Urothelium cell line (cell line): ENCODE data around the gene CPNE2.
A peak's percentile ranks its signal among the peaks of the same experiment; 100 is the strongest.
"Not testable (repeated sequence)": the region's sequence is repeated elsewhere in the genome, so short reads cannot be mapped to it uniquely, and the experiment has no call there.

Experiments
- DNase-seq: peaks from one replicate; pipeline ENCODE4 v3.0.0; 2011; ENCODE audit warnings: low spot score, mixed read lengths
- FAIRE-seq: peaks from 2 replicates; lab custom pipeline; 2011; peaks lifted over from hg19 to GRCh38; lab: Jason Lieb, UNC

CPNE2 gene

GRCh38 chr16:57091975-57092785, at the start of gene CPNE2:
CPNE2 (plus strand) TSS chr16:57092583; CDS start chr16:57110743, 18,160 bp downstream.
- FAIRE-seq, result no peak
- DNase-seq, result peak; percentile 87

DNA sequence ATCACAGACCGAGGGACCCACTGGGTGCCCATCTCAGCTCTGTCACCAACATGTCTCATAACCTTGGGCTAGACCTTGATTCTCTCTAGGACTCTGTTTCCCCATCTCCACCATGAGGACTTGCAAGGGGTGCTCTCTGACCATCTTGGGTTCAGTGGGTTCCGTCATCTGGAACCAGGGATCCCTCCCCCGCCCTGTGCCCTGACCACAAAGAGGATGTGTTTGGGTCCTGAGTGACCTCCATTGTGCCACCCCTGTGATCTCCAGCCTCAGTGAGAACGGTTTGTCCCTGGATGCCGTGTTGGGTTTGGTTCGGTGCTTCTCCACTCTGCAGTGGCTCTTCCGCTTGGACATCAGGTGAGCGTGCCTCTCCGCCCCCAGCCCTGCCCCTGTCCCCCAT, 49.1 kb upstream of the CPNE2 start:
- DNase-seq (no peak), FAIRE-seq (no peak)

DNA sequence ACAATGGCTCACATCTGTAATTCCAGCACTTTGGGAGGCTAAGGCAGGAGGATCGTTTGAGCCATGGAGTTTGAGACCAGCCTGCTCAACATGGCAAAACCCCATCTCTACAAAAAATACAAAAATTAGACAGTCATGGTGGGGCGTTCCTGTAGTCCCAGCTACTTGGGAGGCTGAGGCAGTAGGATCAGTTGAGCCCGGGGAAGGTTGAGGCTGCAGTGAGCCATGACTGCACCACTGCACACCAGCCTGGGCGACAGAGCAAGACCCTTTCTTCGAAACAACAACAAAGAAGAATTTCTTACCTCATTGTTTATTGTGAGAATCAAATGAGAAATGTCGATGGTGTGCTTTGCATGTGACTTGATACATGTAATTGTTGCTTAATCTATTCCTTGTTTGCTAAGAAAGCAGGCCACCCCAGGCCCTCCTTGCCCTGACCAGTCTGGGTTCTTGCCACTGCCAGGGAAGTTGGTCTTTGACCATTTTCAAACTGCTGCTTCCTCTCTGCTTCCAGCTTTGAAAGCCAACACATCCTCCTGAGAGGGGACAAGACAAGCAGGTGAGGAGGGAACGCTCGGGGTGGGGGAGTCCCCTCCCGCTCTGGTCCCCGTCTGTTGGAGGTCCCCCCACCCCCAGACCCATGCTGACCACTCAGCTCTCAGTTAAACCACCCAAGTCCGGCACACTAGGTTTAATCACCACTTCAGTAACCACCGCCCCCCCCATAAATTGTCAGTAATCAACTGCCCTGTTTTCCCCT, 47.3 kb upstream of the CPNE2 start:
- no peak for FAIRE-seq
- DNase-seq, result no peak

GRCh38 chr16:57045694-57046381, 46.5 kb upstream of the CPNE2 start:
- FAIRE-seq, result no peak
- peak; percentile 38 for DNase-seq

GRCh38 chr16:57048095-57048494, 44.3 kb upstream of the CPNE2 start:
- no peak for FAIRE-seq
- DNase-seq, result no peak

GRCh38 chr16:57049678-57050077, 42.7 kb upstream of the CPNE2 start:
- FAIRE-seq (no peak), DNase-seq (no peak)

DNA sequence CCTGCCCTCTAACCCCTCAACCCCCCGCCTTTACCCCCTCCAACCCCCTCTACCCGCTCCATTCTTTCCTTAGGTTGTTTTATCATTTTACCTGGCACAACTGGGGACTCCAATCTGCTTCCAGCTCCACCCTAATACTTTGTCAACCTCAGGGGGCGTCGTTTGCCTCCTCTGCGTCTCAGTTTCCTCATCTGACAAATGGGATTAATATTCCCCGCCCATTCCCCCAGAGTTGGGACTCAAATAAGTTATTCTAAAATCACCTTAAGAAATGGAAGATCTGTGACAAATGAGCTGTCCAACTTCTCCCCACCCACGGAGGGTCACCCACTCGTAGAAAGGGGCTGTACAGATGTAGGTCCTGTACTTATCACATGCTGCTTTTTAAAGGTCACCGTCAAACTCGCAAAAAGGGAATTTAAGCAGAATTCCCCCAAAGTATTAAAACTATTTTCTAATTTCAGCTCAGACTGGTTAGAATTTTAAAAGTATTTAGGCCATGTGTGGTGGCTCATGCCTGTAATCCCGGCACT, 40.6 kb upstream of the CPNE2 start:
- no peak for FAIRE-seq

DNA sequence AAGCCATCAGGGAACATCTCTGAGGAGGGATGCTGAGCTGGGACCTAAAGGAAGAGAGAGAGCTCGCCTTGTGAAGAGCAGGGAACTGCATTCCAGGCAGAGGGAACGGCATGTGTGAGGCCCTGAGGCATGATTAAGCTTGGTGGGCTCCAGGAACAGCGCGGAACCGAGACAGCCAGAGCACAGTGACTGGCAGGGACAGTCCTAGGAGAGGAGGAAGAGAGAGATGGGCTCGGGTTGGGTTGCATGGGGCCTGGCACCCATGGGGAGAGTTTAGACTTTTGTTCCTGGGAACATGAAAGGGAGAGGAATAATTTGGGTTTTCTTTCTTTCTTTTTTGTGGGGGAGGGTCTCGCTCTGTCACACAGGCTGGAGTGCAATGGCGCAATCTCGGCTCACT, 39.2 kb upstream of the CPNE2 start:
- DNase-seq (no peak), FAIRE-seq (no peak)

More for the DNA sequence above, 40.6 kb upstream of the CPNE2 start:
- DNase-seq, result no peak

- no peak for FAIRE-seq
- no peak for DNase-seq
Measured at GRCh38 chr16:57054338-57054737, 38.0 kb upstream of the CPNE2 start.

DNA sequence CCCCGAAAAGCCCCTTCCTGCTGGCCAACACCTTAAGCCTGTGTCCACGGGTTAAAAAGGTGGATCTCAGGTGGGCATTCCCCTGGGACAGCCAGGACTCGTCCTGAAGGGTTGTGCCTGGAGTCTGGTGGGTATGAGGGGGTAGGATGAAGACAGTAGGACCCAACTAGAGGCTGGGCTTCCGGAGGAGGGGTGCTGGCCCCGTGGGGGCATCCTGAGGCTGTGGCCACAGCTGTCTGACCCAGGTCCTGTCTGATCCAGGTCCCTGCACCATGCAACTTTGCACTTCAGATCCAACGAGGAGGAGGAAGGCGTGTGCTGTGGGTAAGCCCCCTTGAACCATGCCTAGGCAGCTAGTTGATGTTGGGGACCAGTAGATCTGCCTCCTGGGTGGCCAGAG, 37.6 kb upstream of the CPNE2 start:
- FAIRE-seq, result no peak
- no peak for DNase-seq

GRCh38 chr16:57055671-57056070, 36.7 kb upstream of the CPNE2 start:
- DNase-seq, result no peak
- FAIRE-seq, result no peak

DNA sequence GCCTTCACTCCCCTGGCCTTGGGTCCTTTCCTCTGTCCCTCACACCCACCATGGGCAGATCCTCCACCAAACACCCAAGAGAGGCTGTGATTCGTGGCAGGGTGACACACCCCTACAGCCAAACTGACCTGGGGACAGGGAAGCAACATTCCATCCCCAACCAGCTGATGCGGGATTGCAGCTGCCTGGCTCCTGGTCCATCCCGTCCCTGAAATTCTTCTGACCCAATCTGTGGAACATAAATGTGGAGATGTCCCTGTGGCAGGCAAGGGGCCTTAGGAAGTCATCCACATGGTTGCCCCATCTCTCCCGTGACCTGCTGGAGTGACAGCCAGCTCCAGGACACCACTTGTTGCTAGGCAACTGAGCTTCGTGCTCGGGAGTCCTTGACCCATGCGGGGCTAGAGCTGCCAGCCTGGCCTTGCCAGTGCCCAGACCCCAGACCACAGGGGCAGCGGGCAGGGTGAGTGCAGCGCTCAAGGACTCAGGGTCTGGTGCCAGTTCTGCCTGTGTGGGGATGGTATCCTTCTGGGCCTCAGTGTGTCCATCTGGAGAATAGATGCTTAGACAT, 34.0 kb upstream of the CPNE2 start:
- DNase-seq, result no peak
- FAIRE-seq, result no peak

- FAIRE-seq (peak; percentile 87), DNase-seq (no peak)
Measured at GRCh38 chr16:57060323-57061083, 31.9 kb upstream of the CPNE2 start.

DNA sequence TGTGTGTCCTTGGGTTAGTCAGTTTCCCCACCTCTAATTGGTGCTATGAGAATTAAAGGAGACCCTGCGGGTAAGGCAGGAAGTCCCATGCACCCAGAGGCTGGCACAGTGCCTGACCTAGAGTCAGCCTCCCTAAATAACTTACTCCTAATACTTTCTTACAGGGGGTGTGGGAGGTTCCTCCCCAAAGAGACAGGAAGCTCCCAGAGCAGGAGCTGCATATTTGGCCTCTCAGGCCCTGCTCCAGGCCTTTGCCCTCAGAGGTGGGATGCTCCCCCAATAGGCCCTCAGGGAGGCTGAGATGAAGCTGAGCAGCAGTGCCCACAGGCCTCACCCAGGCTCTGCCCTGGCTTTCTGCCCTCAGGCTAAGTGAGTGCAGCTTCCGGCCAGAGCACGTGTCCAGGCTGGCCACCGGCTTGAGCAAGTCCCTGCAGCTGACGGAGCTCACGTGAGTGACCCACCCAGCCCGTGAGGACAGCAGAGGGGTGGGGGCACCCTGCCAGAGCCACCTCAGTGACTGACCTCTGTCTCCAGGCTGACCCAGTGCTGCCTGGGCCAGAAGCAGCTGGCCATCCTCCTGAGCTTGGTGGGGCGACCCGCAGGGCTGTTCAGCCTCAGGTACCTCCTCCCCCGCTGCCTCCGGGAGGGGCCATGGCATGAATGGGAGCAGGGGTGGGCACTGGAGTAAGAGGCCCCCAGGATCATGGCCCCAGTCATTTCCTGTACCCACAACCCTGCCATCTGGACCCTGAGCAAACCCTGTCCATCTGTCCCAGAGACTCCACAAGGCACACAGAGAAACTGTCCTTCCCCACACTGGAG, 31.1 kb upstream of the CPNE2 start:
- FAIRE-seq (no peak), DNase-seq (peak; percentile 39)

- FAIRE-seq (no peak), DNase-seq (no peak)
Measured at GRCh38 chr16:57062329-57062728, 30.1 kb upstream of the CPNE2 start.

GRCh38 chr16:57063189-57063588, 29.2 kb upstream of the CPNE2 start:
- not testable (repeated sequence) for DNase-seq, FAIRE-seq

- DNase-seq (no peak), FAIRE-seq (no peak)
Measured at GRCh38 chr16:57064995-57065394, 27.4 kb upstream of the CPNE2 start.

GRCh38 chr16:57066625-57067024, 25.8 kb upstream of the CPNE2 start:
- FAIRE-seq (no peak), DNase-seq (no peak)

GRCh38 chr16:57067347-57067746, 25.0 kb upstream of the CPNE2 start:
- DNase-seq, result no peak
- FAIRE-seq, result no peak
